ENCODE measurements around the gene ACTC1.

ACTC1 gene

GRCh38 chr15:34757262-34757661 is 38.1 kb downstream of the ACTC1 start:
- no peak for DNase-seq (ENCODE audit: low spot score)

DNA sequence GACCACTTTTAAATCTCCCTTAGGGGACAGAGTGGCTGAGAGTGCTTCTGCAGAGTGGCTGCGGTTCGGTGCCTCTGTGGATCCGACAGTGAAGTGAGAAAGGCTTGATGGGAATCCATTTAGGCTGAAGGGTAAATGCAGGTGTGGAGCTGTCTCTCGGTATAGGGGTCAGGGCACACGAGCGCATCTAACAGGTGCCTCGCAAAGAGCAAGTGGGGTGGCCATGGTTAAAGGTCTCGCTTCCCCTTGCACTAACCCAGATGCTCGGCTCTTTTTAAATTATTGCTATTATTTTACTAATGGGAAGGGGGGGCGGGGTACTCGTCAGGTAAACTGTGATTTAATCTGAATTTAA is 40.0 kb downstream of the ACTC1 start:
- no peak for DNase-seq (ENCODE audit: low spot score)

GRCh38 chr15:34754674-34755418 is 40.5 kb downstream of the ACTC1 start, which contains the start of gene GJD2:
Gene GJD2, minus strand, starts transcription at chr15:34754998. Its CDS starts 510 bp downstream, at chr15:34754488.
- DNase-seq (ENCODE audit: low spot score), result no peak

DNA sequence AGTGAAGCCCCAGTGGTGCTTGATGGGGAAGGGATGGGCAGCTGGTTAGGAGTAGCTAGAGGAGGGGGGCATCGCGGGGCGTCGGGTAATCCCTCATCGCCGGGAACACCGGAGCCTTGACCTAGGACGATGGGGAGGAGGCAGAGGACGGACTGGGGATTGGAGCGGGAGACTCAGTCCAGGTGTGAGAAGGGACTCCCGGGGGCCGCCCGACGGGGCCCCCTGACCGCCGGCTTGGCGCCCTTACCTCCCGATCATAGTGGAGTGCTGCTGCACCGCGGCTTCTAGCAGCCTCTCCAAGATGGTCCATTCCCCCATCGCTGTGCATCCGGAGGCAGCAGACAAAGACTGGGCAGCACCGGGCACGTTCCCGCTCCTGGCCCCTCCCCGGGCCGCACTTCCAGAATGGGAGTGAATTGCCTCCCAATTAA is 41.2 kb downstream of the ACTC1 start:
- DNase-seq (ENCODE audit: low spot score), result no peak

DNA sequence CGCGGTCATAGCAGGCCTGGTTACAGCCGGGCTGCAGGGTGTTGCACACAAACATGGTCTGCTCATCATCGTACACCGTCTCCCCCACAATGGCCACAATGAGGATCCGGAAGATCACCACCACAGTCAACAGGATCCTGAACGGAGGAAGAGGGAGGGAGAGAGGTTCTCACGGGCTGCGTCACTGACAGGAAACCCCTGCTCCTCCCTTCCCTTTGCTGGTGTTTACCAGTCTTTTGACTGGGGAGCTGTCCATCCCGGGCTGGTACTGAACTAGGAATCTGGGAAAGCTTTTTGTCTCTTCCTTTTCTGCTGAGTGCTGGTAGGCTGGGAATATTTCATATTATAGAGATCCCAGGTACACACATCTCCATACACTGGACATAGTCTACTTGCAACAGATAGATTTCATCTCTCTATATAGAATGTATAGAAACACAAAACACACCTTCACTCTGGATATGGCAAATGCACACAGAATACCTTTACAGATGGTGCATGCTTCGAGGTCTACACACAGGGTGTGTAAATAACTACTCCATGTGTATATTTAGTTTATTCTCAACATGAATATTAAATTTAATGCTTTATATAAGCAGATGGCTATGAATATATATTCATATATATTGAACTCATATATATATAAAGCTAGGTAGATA is 42.0 kb downstream of the ACTC1 start:
- no peak for DNase-seq (ENCODE audit: low spot score)

DNA sequence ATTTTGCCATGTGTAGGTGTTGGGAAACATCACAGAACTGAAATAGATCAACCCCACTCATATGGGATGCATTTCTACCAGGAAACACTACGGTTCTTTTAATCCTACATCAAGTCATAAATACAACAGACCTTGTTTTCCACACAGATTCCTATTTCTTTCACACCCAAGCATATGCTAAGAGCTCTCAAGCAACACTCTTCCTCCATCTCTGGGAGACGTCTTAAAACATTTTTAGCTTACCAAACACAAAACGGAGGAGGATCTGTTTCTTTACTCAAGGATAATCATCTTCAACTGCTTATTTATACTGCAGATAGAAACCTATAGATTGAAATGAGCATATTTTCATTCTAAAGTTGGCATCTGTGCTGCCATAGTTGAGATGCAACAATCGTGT is 45.7 kb downstream of the ACTC1 start:
- DNase-seq (ENCODE audit: low spot score), result no peak
